GM13976 (cell line): Measurements from ENCODE around the gene FAH.

Experiments
- DNase-seq: peaks from one replicate; pipeline ENCODE4 v3.0.0; 2012; ENCODE audit warnings: low spot score
- CTCF ChIP-seq: IDR thresholded peaks from 2 replicates; pipeline ENCODE4 v1.5.1; 2012; ENCODE audit warnings: borderline replicate concordance, mild to moderate bottlenecking; ENCODE audit not compliant: insufficient read depth; ENCODE audit errors: extremely low read depth, missing control alignments, control extremely low read depth
- in situ Hi-C: fragments of 300-500 bp; cut with MboI; formaldehyde crosslinking; loops from one replicate; pipeline ENCODE4 v1.12.0; 2022; ENCODE audit warnings: low sequenced_read_pairs, mixed read lengths, inconsistent platforms; ENCODE audit not compliant: unreplicated experiment

The FAH gene

GRCh38 chr15:80159811-80160569 is 7.2 kb downstream of the FAH start:
- no peak for TF ChIP-seq CTCF
- in situ Hi-C loops, result loop anchor here (25.0 kb wide), 1 partner anchor 273 kb away; the partner anchor contains the start of gene MTHFS
- DNase-seq, result peak; percentile 66

- in situ Hi-C loops, result loop anchor here (25.0 kb wide), 1 partner anchor 273 kb away; the partner anchor contains the start of gene MTHFS
- DNase-seq, result peak; percentile 61
- no peak for TF ChIP-seq CTCF
Measured at GRCh38 chr15:80160570-80161156, 7.9 kb downstream of the FAH start.

GRCh38 chr15:80161468-80162016 is 8.7 kb downstream of the FAH start:
- DNase-seq, result no peak
- no peak for TF ChIP-seq CTCF
- in situ Hi-C loops, result loop anchor here (25.0 kb wide), 1 partner anchor 274 kb away; the partner anchor contains the start of gene MTHFS

- in situ Hi-C loops, result loop anchor here (25.0 kb wide), 1 partner anchor 275 kb away; the partner anchor contains the start of gene MTHFS
- DNase-seq, result no peak
- no peak for TF ChIP-seq CTCF
Measured at GRCh38 chr15:80162059-80162554, 9.3 kb downstream of the FAH start.

- in situ Hi-C loops, result loop anchor here (25.0 kb wide), 1 partner anchor 276 kb away; the partner anchor contains the start of gene MTHFS
- DNase-seq, result no peak
- TF ChIP-seq CTCF, result no peak
Measured at GRCh38 chr15:80163217-80163616, 10.4 kb downstream of the FAH start.

- in situ Hi-C loops, result loop anchor here (25.0 kb wide), 1 partner anchor 277 kb away; the partner anchor contains the start of gene MTHFS
- no peak for TF ChIP-seq CTCF
- no peak for DNase-seq
Measured at GRCh38 chr15:80163897-80164296, 11.1 kb downstream of the FAH start.
